ENCODE results near the gene JPH3.

The JPH3 gene

DNA sequence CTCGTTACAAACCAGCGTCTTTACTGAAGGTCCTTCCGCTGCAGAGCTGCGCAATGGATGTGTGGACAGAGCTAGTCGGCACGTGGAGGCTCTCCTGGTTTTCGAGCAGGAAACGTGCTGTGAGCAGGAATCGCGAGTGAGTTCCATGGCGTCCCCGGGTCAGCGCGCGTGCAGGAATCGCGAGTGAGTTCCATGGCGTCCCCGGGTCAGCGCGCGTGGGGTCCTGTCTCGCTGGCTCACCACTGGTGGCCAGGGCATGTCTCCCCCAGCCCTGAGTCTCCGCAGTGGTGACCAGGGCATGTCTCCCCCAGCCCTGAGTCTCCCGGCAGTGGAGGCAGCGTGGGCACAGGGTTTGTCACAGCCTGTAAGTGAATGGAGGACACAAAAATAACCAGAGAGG lies 100.8 kb downstream of the JPH3 start:
- no peak overlapping the region for H3K4me3 ChIP-seq (ENCODE audit: low read depth, low read length)
- TF ChIP-seq CTCF (IDR thresholded peaks at IDR 0.05; ENCODE audit: low read depth, low read length), result no peak

- no peak for TF ChIP-seq CTCF (IDR thresholded peaks at IDR 0.05; ENCODE audit: low read depth, low read length)
- H3K4me3 ChIP-seq (ENCODE audit: low read depth, low read length), result no peak overlapping the region
These were observed 101.6 kb downstream of the JPH3 start for GRCh38 chr16:87703835-87704375.

GRCh38 chr16:87704754-87705353 lies 102.5 kb downstream of the JPH3 start:
- TF ChIP-seq CTCF (IDR thresholded peaks at IDR 0.05; ENCODE audit: low read depth, low read length), result no peak
- H3K4me3 ChIP-seq (ENCODE audit: low read depth, low read length), result no peak overlapping the region

GRCh38 chr16:87705771-87706277 lies 103.5 kb downstream of the JPH3 start:
- TF ChIP-seq CTCF (IDR thresholded peaks at IDR 0.05; ENCODE audit: low read depth, low read length), result no peak
- H3K4me3 ChIP-seq (ENCODE audit: low read depth, low read length), result no peak overlapping the region

- no peak for TF ChIP-seq CTCF (IDR thresholded peaks at IDR 0.05; ENCODE audit: low read depth, low read length)
- no peak overlapping the region for H3K4me3 ChIP-seq (ENCODE audit: low read depth, low read length)
These were observed 104.1 kb downstream of the JPH3 start for GRCh38 chr16:87706278-87707000.

DNA sequence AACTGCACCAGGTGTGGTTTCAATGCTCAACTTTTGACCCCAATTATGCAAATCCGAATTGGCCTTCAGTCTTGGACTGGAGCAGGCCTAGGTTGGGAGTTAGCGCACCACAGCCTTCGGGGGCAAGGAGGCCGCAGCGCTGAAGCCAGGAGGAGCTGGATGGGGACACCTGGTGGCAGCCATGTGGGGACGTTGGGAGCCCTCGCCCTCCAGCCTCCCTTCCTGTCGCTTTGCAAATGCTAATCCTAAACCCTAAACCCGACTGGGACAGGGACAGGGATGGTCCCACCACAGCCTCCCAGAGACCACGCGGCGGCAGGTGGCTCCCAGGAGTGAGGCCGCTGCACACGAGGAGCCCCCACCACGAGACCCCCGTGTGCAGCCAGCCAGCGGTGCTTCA lies 104.8 kb downstream of the JPH3 start:
- no peak overlapping the region for H3K4me3 ChIP-seq (ENCODE audit: low read depth, low read length)
- no peak for TF ChIP-seq CTCF (IDR thresholded peaks at IDR 0.05; ENCODE audit: low read depth, low read length)
